ENCODE data around the gene WWOX.

The WWOX gene

GRCh38 chr16:78543023-78543422, 443.6 kb downstream of the WWOX start:
- DNase-seq: peak; percentile 58

- DNase-seq: no peak
Measured at GRCh38 chr16:78549366-78549765, 449.9 kb downstream of the WWOX start.

- peak; percentile 42 for DNase-seq
Measured at GRCh38 chr16:78551487-78552085, 452.1 kb downstream of the WWOX start.

GRCh38 chr16:78552106-78552675, 452.7 kb downstream of the WWOX start:
- no peak for DNase-seq

- DNase-seq: no peak
Measured at GRCh38 chr16:78552716-78553115, 453.3 kb downstream of the WWOX start.

- no peak for DNase-seq
Measured at GRCh38 chr16:78553268-78554039, 454.0 kb downstream of the WWOX start.

GRCh38 chr16:78556421-78556820, 457.0 kb downstream of the WWOX start:
- no peak for DNase-seq

- DNase-seq: no peak
Measured at GRCh38 chr16:78560997-78561396, 461.5 kb downstream of the WWOX start.

GRCh38 chr16:78562111-78562510, 462.7 kb downstream of the WWOX start:
- DNase-seq: no peak

- no peak for DNase-seq
Measured at GRCh38 chr16:78562650-78563049, 463.2 kb downstream of the WWOX start.

- DNase-seq: peak; percentile 34
Measured at GRCh38 chr16:78563905-78564304, 464.5 kb downstream of the WWOX start.

GRCh38 chr16:78566397-78567073, 467.1 kb downstream of the WWOX start:
- no peak for DNase-seq

- no peak for DNase-seq
Measured at GRCh38 chr16:78570399-78571141, 471.1 kb downstream of the WWOX start.

- no peak for DNase-seq
Measured at GRCh38 chr16:78571434-78571833, 472.0 kb downstream of the WWOX start.

- no peak for DNase-seq
Measured at GRCh38 chr16:78571898-78572358, 472.5 kb downstream of the WWOX start.

- no peak for DNase-seq
Measured at GRCh38 chr16:78574571-78574970, 475.1 kb downstream of the WWOX start.

- no peak for DNase-seq
Measured at GRCh38 chr16:78576941-78577340, 477.5 kb downstream of the WWOX start.

- DNase-seq: no peak
Measured at GRCh38 chr16:78577630-78578029, 478.2 kb downstream of the WWOX start.

- DNase-seq: no peak
Measured at GRCh38 chr16:78579020-78579419, 479.6 kb downstream of the WWOX start.

GRCh38 chr16:78583441-78583840, 484.0 kb downstream of the WWOX start:
- no peak for DNase-seq

GRCh38 chr16:78584213-78584860, 484.9 kb downstream of the WWOX start:
- DNase-seq: no peak

GRCh38 chr16:78584991-78585390, 485.5 kb downstream of the WWOX start:
- no peak for DNase-seq
